Activated CD4-positive, alpha-beta T cell treated with anti-CD3 and anti-CD28 coated beads for 36 hours (primary cell): Measurements from ENCODE around the gene KLKB1. TPM values are rescaled to one million over a fixed set of nuclear protein-coding genes. Genes with fewer than 3 reads are reported as not detected.
"Not testable (repeated sequence)": the region's sequence is repeated elsewhere in the genome, so short reads cannot be mapped to it uniquely, and the experiment has no call there.

Source experiments
- ATAC-seq: fragments of 200-7000 bp; cut with Tn5 transposase; one replicate; pipeline ENCODE4 v1.10.0; 2021; ENCODE audit warnings: mild to moderate bottlenecking, moderate library complexity
- CTCF ChIA-PET: fragments of 350-600 bp; sonication (Branson Sonifier 250); formaldehyde crosslinking; loops from one replicate; lab custom pipeline; 2021; ENCODE audit warnings: antibody characterized with exemption; lab: Charles Lee
- POLR2A ChIA-PET: fragments of 350-600 bp; sonication (Branson Sonifier 250); formaldehyde crosslinking; loops from one replicate; lab custom pipeline; 2021; ENCODE audit warnings: antibody characterized with exemption, inconsistent platforms; lab: Charles Lee
- DNase-seq: peaks from one replicate; pipeline ENCODE4 v3.0.0-alpha.2; 2020
- H3K27ac Mint-ChIP-seq: one replicate; pipeline ENCODE4 v1.8.0; 2021; ENCODE audit warnings: mixed read lengths
- H3K27me3 Mint-ChIP-seq: one replicate; pipeline ENCODE4 v1.8.0; 2021; ENCODE audit warnings: mixed read lengths
- H3K36me3 Mint-ChIP-seq: one replicate; pipeline ENCODE4 v1.8.0; 2021; ENCODE audit warnings: low read depth, mixed read lengths
- H3K4me1 Mint-ChIP-seq: one replicate; pipeline ENCODE4 v1.8.0; 2021; ENCODE audit warnings: mixed read lengths
- H3K4me3 Mint-ChIP-seq: one replicate; pipeline ENCODE4 v1.8.0; 2021; ENCODE audit warnings: mild to moderate bottlenecking, moderate library complexity, mixed read lengths
- H3K9me3 Mint-ChIP-seq: one replicate; pipeline ENCODE4 v1.8.0; 2021; ENCODE audit warnings: low read depth, mixed read lengths
- intact Hi-C, 2 experiments: fragments of 100-400 bp; cut with DNase I in 1 of 2; cut with micrococcal nuclease in 1 of 2; formaldehyde crosslinking; loops; one replicate each; pipeline versions ENCODE4 v1.14.2 to v1.15.1; 2022 to 2024; cut with DNase I, micrococcal nuclease
- total RNA-seq, 2 experiments: library from RNA; stranded (reverse); gene quantifications; one replicate each; pipeline ENCODE4 v1.2.3, GENCODE V29; 2021

KLKB1 gene
- total RNA-seq, 2 experiments from 2014 or later, result not detected

- Mint-ChIP-seq H3K4me3 (no peak within 1 kb of the TSS), H3K36me3 (no peaks in the 10 kb centered on the region), H3K4me1 (no peaks in the 10 kb centered on the region), H3K27ac (no peak within 1 kb of the TSS), H3K9me3 (no peaks in the 10 kb centered on the region), H3K27me3 (peaks cover 17% of the 10 kb centered on the region)
- ATAC-seq (no peak), DNase-seq (no peak)
- intact Hi-C loops, result no loop called here
- POLR2A ChIA-PET, result interaction anchor here (0.6 kb wide), 1 partner anchor 389 kb away, joined by 3 read pairs; no protein-coding TSS in a partner anchor
- CTCF ChIA-PET, result no interaction called here
Observed at GRCh38 chr4:186265683-186266652, 38.7 kb downstream of the KLKB1 start, which contains the start of gene F11. Gene F11, plus strand, starts transcription at chr4:186266189. Its CDS starts 948 bp downstream, at chr4:186267137.

- Mint-ChIP-seq H3K4me1 (no peaks in the 10 kb centered on the region), H3K27ac (no peak overlapping the region), H3K36me3 (no peaks in the 10 kb centered on the region), H3K9me3 (no peaks in the 10 kb centered on the region), H3K27me3 (peaks cover 18% of the 10 kb centered on the region), H3K4me3 (no peak overlapping the region)
- POLR2A ChIA-PET, result no interaction called here
- ATAC-seq, result no peak
- CTCF ChIA-PET, result no interaction called here
- intact Hi-C loops, result no loop called here
- DNase-seq, result no peak
Observed at GRCh38 chr4:186266729-186267456, 39.6 kb downstream of the KLKB1 start.

GRCh38 chr4:186271081-186271678 lies 43.9 kb downstream of the KLKB1 start:
- DNase-seq, result no peak
- H3K36me3 Mint-ChIP-seq, result no peaks in the 10 kb centered on the region
- ChIA-PET CTCF (no interaction called here), POLR2A (no interaction called here)
- no peaks in the 10 kb centered on the region for H3K9me3 Mint-ChIP-seq
- no peak for ATAC-seq
- no peak overlapping the region for H3K27ac Mint-ChIP-seq
- H3K4me3 Mint-ChIP-seq, result no peak overlapping the region
- peaks cover 15% of the 10 kb centered on the region for H3K27me3 Mint-ChIP-seq
- intact Hi-C loops, result no loop called here
- no peaks in the 10 kb centered on the region for H3K4me1 Mint-ChIP-seq

GRCh38 chr4:186272699-186273391 lies 45.5 kb downstream of the KLKB1 start:
- no peak overlapping the region for H3K27ac Mint-ChIP-seq
- DNase-seq (no peak), ATAC-seq (no peak)
- H3K9me3 Mint-ChIP-seq, result no peaks in the 10 kb centered on the region
- ChIA-PET CTCF (no interaction called here), POLR2A (no interaction called here)
- no peaks in the 10 kb centered on the region for H3K36me3 Mint-ChIP-seq
- no peak overlapping the region for H3K4me3 Mint-ChIP-seq
- intact Hi-C loops, result no loop called here
- peaks cover 14% of the 10 kb centered on the region for H3K27me3 Mint-ChIP-seq
- no peaks in the 10 kb centered on the region for H3K4me1 Mint-ChIP-seq

GRCh38 chr4:186273392-186273789 lies 46.1 kb downstream of the KLKB1 start:
- CTCF ChIA-PET, POLR2A ChIA-PET, DNase-seq, H3K4me1 Mint-ChIP-seq, H3K27ac Mint-ChIP-seq, H3K4me3 Mint-ChIP-seq, H3K36me3 Mint-ChIP-seq, H3K9me3 Mint-ChIP-seq, intact Hi-C loops, ATAC-seq: not testable (repeated sequence)
- peaks cover 14% of the 10 kb centered on the region for H3K27me3 Mint-ChIP-seq

- Mint-ChIP-seq H3K27ac (no peak overlapping the region), H3K4me3 (no peak overlapping the region), H3K36me3 (no peaks in the 10 kb centered on the region), H3K9me3 (no peaks in the 10 kb centered on the region), H3K4me1 (no peaks in the 10 kb centered on the region), H3K27me3 (peaks cover 7% of the 10 kb centered on the region)
- no peak for DNase-seq
- CTCF ChIA-PET, result no interaction called here
- ATAC-seq, result no peak
- intact Hi-C loops, result no loop called here
- POLR2A ChIA-PET, result no interaction called here
Observed at GRCh38 chr4:186283311-186283710, 56.0 kb downstream of the KLKB1 start.

- POLR2A ChIA-PET, result no interaction called here
- H3K4me3 Mint-ChIP-seq, result no peak overlapping the region
- H3K4me1 Mint-ChIP-seq, result no peaks in the 10 kb centered on the region
- intact Hi-C loops, result no loop called here
- H3K27me3 Mint-ChIP-seq, result peaks cover 6% of the 10 kb centered on the region
- DNase-seq (no peak), ATAC-seq (no peak)
- no peak overlapping the region for H3K27ac Mint-ChIP-seq
- CTCF ChIA-PET, result interaction anchor here (0.8 kb wide), 1 partner anchor 10 kb away, joined by 3 read pairs; no protein-coding TSS in a partner anchor
- no peaks in the 10 kb centered on the region for H3K36me3 Mint-ChIP-seq
- H3K9me3 Mint-ChIP-seq, result no peaks in the 10 kb centered on the region
Observed at GRCh38 chr4:186285147-186285546, 57.8 kb downstream of the KLKB1 start.

- Mint-ChIP-seq H3K4me3 (no peak overlapping the region), H3K4me1 (no peaks in the 10 kb centered on the region), H3K9me3 (no peaks in the 10 kb centered on the region), H3K27me3 (peaks cover 7% of the 10 kb centered on the region), H3K36me3 (no peaks in the 10 kb centered on the region), H3K27ac (no peak overlapping the region)
- intact Hi-C loops, result no loop called here
- ATAC-seq (no peak), DNase-seq (no peak)
- ChIA-PET POLR2A (no interaction called here), CTCF (interaction anchor here (0.9 kb wide), 1 partner anchor 301 kb away, joined by 3 read pairs; no protein-coding TSS in a partner anchor)
Observed at GRCh38 chr4:186286581-186286980, 59.3 kb downstream of the KLKB1 start.

- Mint-ChIP-seq H3K27me3 (peaks cover 22% of the 10 kb centered on the region), H3K4me3 (no peak overlapping the region), H3K9me3 (no peaks in the 10 kb centered on the region), H3K36me3 (no peaks in the 10 kb centered on the region), H3K4me1 (peaks cover 3% of the 10 kb centered on the region), H3K27ac (no peak overlapping the region)
- DNase-seq, result no peak
- CTCF ChIA-PET, result no interaction called here
- intact Hi-C loops, result no loop called here
- ATAC-seq, result no peak
- POLR2A ChIA-PET, result no interaction called here
Observed at GRCh38 chr4:186291256-186291890, 64.1 kb downstream of the KLKB1 start.

GRCh38 chr4:186294160-186294559 lies 66.9 kb downstream of the KLKB1 start:
- ChIA-PET POLR2A (no interaction called here), CTCF (interaction anchor here (1.0 kb wide), 1 partner anchor 293 kb away, joined by 3 read pairs; no protein-coding TSS in a partner anchor)
- H3K27ac Mint-ChIP-seq, result no peak overlapping the region
- H3K4me3 Mint-ChIP-seq, result no peak overlapping the region
- no peaks in the 10 kb centered on the region for H3K36me3 Mint-ChIP-seq
- peaks cover 7% of the 10 kb centered on the region for H3K4me1 Mint-ChIP-seq
- intact Hi-C loops, result no loop called here
- ATAC-seq (peak; percentile 58), DNase-seq (peak; percentile 17)
- H3K27me3 Mint-ChIP-seq, result peaks cover 29% of the 10 kb centered on the region
- no peaks in the 10 kb centered on the region for H3K9me3 Mint-ChIP-seq
